Tibial nerve (tissue), 4 donors: Measurements from ENCODE around the gene GMDS.

Source experiments
- CTCF ChIP-seq, 5 experiments: fragments of 200-600 bp in 3 of 5; fragments of 450-650 bp in 2 of 5; sonication (generic) in 3 of 5; IDR thresholded peaks; one replicate each; pipeline ENCODE4 v1.5.1; 2016 to 2019; ENCODE audit warnings: antibody characterized with exemption in 5 of 5, mild to moderate bottlenecking in 3 of 5, moderate library complexity in 2 of 5
- EP300 ChIP-seq, 2 donors: sonication (generic); formaldehyde crosslinking; IDR thresholded peaks; one replicate each; pipeline ENCODE4 v1.6.1; 2017; ENCODE audit warnings: antibody characterized with exemption in 2 of 2, mild to moderate bottlenecking in 1 of 2
- POLR2A ChIP-seq, 2 donors: fragments of 450-650 bp; IDR thresholded peaks; one replicate each; pipeline ENCODE4 v1.6.1; 2017; ENCODE audit warnings: antibody characterized with exemption in 2 of 2, mild to moderate bottlenecking in 2 of 2, moderate library complexity in 2 of 2

- TF ChIP-seq CTCF (IDR thresholded peaks at IDR 0.05) (no peak), POLR2A (IDR thresholded peaks at IDR 0.05) (no peak), EP300 (IDR thresholded peaks at IDR 0.05) (no peak)
Measured at GRCh38 chr6:1577146-1577680, 668.2 kb downstream of the GMDS start.
